Heart left ventricle (tissue), 13 donors: ENCODE results near the gene AHRR.

Experiments
- POLR2A ChIP-seq, 2 donors: fragments of 450-650 bp; IDR thresholded peaks; one replicate each; pipeline ENCODE4 v1.6.1; 2017; ENCODE audit warnings: antibody characterized with exemption in 2 of 2, mild to moderate bottlenecking in 2 of 2, moderate library complexity in 2 of 2
- TF ChIP-seq, protein P1 (sequence below), 12 donors: fragments of 200-600 bp; sonication (generic) in 4 of 12; IDR thresholded peaks; one replicate each; pipeline versions ENCODE4 v1.5.0 to v1.8.0; 2018 to 2022; ENCODE audit warnings: antibody characterized with exemption in 12 of 12, mild to moderate bottlenecking in 5 of 12
- donor health status: ischemic (EF 13 %, LVEDD 7.1; RV severe dilation, severe dysfunction).
- donor health status: DM: no; HTN: yes; CAD: no.
- donor health status: DM: no; HTN: no; CAD: no.
- donor health status: ischemic (EF 25% LVEDD 6.9; RV normal size, moderate dysfunction).
- donor health status: ischemic (EF 25% LVEDD 5.7; RV mildly dilated, moderate dysfunction).
- donor health status: ischemic (EF 35%, LVEDD 5.7; RV mildly dilated, moderate dysfunction).
- donor health status: nonischemic (EF 11% LVEDD 7.7; RV severe dilation, severe dysfunction).
- donor health status: DM: yes; HTN: yes; CAD: no.
- donor health status: PGD.
- donor health status: ischemic (EF 29% LVEDD 5.4; RV normal size, mild dysfunction).
- donor health status: nonischemic (EF 23%, LVEDD 6.1; RV moderate dilation, normal function).

GRCh38 chr5:448766-449090, 127.2 kb downstream of the AHRR start:
- TF ChIP-seq, protein P1, sequence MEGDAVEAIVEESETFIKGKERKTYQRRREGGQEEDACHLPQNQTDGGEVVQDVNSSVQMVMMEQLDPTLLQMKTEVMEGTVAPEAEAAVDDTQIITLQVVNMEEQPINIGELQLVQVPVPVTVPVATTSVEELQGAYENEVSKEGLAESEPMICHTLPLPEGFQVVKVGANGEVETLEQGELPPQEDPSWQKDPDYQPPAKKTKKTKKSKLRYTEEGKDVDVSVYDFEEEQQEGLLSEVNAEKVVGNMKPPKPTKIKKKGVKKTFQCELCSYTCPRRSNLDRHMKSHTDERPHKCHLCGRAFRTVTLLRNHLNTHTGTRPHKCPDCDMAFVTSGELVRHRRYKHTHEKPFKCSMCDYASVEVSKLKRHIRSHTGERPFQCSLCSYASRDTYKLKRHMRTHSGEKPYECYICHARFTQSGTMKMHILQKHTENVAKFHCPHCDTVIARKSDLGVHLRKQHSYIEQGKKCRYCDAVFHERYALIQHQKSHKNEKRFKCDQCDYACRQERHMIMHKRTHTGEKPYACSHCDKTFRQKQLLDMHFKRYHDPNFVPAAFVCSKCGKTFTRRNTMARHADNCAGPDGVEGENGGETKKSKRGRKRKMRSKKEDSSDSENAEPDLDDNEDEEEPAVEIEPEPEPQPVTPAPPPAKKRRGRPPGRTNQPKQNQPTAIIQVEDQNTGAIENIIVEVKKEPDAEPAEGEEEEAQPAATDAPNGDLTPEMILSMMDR (IDR thresholded peaks at IDR 0.05): no peak
- no peak for TF ChIP-seq POLR2A (IDR thresholded peaks at IDR 0.05)
